Endodermal cell (in vitro differentiated cells): ENCODE measurements around the gene PNPO. TPM values are rescaled to one million over a fixed set of nuclear protein-coding genes. Genes with fewer than 3 reads are reported as not detected.
A peak's percentile ranks its signal among the peaks of the same experiment; 100 is the strongest.
"Not testable (repeated sequence)": the region's sequence is repeated elsewhere in the genome, so short reads cannot be mapped to it uniquely, and the experiment has no call there.

Experiments
- DNase-seq: peaks from one replicate; pipeline ENCODE4 v3.0.0-alpha.2; 2017
- H3K27ac ChIP-seq: 2 replicates; pipeline ENCODE4 v1.5.1; 2013; ENCODE audit warnings: mild to moderate bottlenecking, low read depth, low read length, moderate library complexity
- H3K27me3 ChIP-seq: 2 replicates; pipeline ENCODE4 v1.6.1; 2013; ENCODE audit warnings: mild to moderate bottlenecking, low read length, moderate library complexity; ENCODE audit not compliant: insufficient read depth, control insufficient read depth, poor library complexity, severe bottlenecking
- H3K36me3 ChIP-seq: 2 replicates; pipeline ENCODE4 v1.7.0; 2013; ENCODE audit warnings: mild to moderate bottlenecking, low read length, moderate library complexity; ENCODE audit not compliant: control insufficient read depth, insufficient read depth
- H3K4me1 ChIP-seq: one replicate; pipeline ENCODE4 v1.7.0; 2013; ENCODE audit warnings: low read length; ENCODE audit not compliant: control insufficient read depth, insufficient read depth
- H3K4me3 ChIP-seq: 2 replicates; pipeline ENCODE4 v1.5.1; 2013; ENCODE audit warnings: mild to moderate bottlenecking, low read length, moderate library complexity
- H3K9ac ChIP-seq: 2 replicates; pipeline ENCODE4 v1.6.1; 2013; ENCODE audit warnings: mild to moderate bottlenecking, low read length, moderate library complexity; ENCODE audit not compliant: poor library complexity, severe bottlenecking; ENCODE audit errors: extremely low read depth
- H3K9me3 ChIP-seq: 2 replicates; pipeline ENCODE4 v1.6.1; 2013; ENCODE audit warnings: mild to moderate bottlenecking, low read length, moderate library complexity; ENCODE audit not compliant: control insufficient read depth
- H3K27ac Mint-ChIP-seq: 2 replicates; pipeline ENCODE4 v1.8.0; 2020; ENCODE audit warnings: mixed read lengths
- H3K27me3 Mint-ChIP-seq: 2 replicates; pipeline ENCODE4 v1.8.0; 2021; ENCODE audit warnings: mild to moderate bottlenecking, mixed read lengths; ENCODE audit not compliant: insufficient read depth
- H3K36me3 Mint-ChIP-seq: 2 replicates; pipeline ENCODE4 v1.8.0; 2020; ENCODE audit warnings: low read depth, mixed read lengths
- H3K4me1 Mint-ChIP-seq: 2 replicates; pipeline ENCODE4 v1.8.0; 2020; ENCODE audit warnings: mixed read lengths
- H3K4me3 Mint-ChIP-seq: 2 replicates; pipeline ENCODE4 v1.8.0; 2020; ENCODE audit warnings: mild to moderate bottlenecking, moderate library complexity, mixed read lengths
- H3K9me3 Mint-ChIP-seq: 2 replicates; pipeline ENCODE4 v1.8.0; 2020; ENCODE audit warnings: mild to moderate bottlenecking, mixed read lengths
- WGBS, 2 experiments: methylation state at CpG; one replicate each; pipeline versions ENCODE4 v1.1.5 to v1.1.7; 2013; ENCODE audit warnings: missing lambda C conversion rate in 2 of 2, mixed read lengths in 1 of 2; ENCODE audit not compliant: insufficient coverage in 1 of 2, insufficient read length in 1 of 2; 5-methylcytosine and 5-hydroxymethylcytosine counted together
- total RNA-seq, 2 donors: library from RNA; stranded (reverse); fragmentation: NEBNext Ultra II Directional in 1 of 2; extraction: Animal tissue kit (Norgen Biotek cat#: 25700) in 1 of 2; gene quantifications; 2 replicates in 1 of 2; 3 replicates in 1 of 2; pipeline ENCODE4 v1.2.1, GENCODE V29; 2021
- TF ChIP-seq, protein P1 (sequence below): fragments of 200-600 bp; sonication (generic); conservative IDR thresholded peaks from 2 replicates; pipeline ENCODE4 v1.5.0; 2021; ENCODE audit warnings: antibody characterized with exemption, mild to moderate bottlenecking

The PNPO gene
- total RNA-seq, 2 donors from 2014 or later, result 8.5 to 10.4 TPM

DNA sequence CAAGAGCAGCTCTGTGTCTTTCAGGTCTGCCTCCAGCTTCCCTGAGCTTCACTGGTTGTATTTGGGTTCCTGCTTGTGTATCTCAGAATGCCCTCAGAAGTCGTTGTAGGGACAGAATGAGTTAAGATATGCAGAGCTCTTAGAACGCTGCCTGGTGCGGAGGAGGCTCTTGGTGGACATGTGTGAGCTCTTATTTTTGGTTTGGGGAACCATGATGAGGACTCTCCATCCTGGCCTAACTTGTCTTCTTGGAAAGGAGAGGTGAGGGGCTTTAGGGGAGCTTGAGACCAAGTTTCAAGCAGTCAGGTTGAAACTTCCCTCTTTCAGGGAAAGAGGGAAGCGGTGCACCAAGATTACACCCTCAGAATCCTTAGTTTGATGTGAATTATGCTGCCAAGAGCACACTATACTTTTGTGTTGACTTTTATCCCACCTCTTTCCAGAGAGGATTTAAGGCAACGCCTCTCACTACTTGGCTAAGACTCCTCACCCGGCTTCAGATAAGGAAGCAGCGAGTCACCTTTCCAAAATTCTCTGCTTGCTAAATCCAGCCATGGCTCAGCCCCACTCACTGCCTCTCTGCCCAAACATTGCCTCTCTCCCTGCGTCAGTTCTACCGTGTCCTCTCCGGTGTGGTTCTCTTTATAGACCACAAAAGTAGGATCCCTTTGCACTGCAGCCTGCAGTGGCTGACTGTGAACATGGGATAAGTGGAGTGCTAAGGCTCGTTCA lies 42.3 kb downstream of the PNPO start:
- no peak overlapping the region for H3K4me3 ChIP-seq
- peaks cover 17% of the 10 kb centered on the region for H3K36me3 ChIP-seq
- H3K4me1 ChIP-seq, result peaks cover 12% of the 10 kb centered on the region
- H3K9me3 Mint-ChIP-seq, result no peaks in the 10 kb centered on the region
- H3K4me3 Mint-ChIP-seq, result no peak overlapping the region
- H3K27ac Mint-ChIP-seq, result peak overlapping the region; percentile 61
- H3K9me3 ChIP-seq, result no peaks in the 10 kb centered on the region
- H3K27me3 Mint-ChIP-seq, result no peaks in the 10 kb centered on the region
- no peak overlapping the region for H3K9ac ChIP-seq
- H3K4me1 Mint-ChIP-seq, result peaks cover 14% of the 10 kb centered on the region
- TF ChIP-seq, protein P1, sequence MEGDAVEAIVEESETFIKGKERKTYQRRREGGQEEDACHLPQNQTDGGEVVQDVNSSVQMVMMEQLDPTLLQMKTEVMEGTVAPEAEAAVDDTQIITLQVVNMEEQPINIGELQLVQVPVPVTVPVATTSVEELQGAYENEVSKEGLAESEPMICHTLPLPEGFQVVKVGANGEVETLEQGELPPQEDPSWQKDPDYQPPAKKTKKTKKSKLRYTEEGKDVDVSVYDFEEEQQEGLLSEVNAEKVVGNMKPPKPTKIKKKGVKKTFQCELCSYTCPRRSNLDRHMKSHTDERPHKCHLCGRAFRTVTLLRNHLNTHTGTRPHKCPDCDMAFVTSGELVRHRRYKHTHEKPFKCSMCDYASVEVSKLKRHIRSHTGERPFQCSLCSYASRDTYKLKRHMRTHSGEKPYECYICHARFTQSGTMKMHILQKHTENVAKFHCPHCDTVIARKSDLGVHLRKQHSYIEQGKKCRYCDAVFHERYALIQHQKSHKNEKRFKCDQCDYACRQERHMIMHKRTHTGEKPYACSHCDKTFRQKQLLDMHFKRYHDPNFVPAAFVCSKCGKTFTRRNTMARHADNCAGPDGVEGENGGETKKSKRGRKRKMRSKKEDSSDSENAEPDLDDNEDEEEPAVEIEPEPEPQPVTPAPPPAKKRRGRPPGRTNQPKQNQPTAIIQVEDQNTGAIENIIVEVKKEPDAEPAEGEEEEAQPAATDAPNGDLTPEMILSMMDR, result no peak
- H3K36me3 Mint-ChIP-seq, result peaks cover 32% of the 10 kb centered on the region
- no peak overlapping the region for H3K27ac ChIP-seq
- DNase-seq, result no peak
- H3K27me3 ChIP-seq, result no peaks in the 10 kb centered on the region
- 88 to 93% methylated on average over 6 to 11 of the region's 11 CpGs for WGBS, 2 experiments

DNA sequence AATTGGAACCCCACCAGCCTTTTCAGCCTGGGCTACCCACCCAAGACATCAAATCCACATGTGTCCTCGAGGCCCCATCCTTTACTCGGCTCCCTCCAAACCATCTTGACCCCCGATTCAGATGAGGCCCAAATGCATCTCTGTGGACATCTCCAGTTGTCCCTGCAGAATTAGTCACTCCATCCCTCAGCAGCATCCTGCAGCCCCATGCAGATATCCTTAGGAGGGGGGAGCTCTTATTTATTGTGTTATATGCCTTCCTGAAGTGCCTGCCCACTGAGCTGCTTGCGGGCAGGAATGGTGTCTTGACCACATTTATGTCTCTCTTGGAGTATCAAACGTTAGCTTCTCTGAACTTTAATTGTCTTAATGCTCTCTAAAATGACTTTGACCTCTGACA lies 45.1 kb downstream of the PNPO start:
- peaks cover 33% of the 10 kb centered on the region for H3K4me1 Mint-ChIP-seq
- H3K27me3 Mint-ChIP-seq, result no peaks in the 10 kb centered on the region
- no peak overlapping the region for H3K27ac Mint-ChIP-seq
- Histone ChIP-seq H3K4me1 (peaks cover 18% of the 10 kb centered on the region), H3K9ac (no peak overlapping the region), H3K27ac (peak overlapping the region; percentile 91), H3K36me3 (no peaks in the 10 kb centered on the region), H3K9me3 (no peaks in the 10 kb centered on the region), H3K4me3 (no peak overlapping the region), H3K27me3 (no peaks in the 10 kb centered on the region)
- no peak for DNase-seq
- no peak overlapping the region for H3K4me3 Mint-ChIP-seq
- H3K36me3 Mint-ChIP-seq, result peaks cover 8% of the 10 kb centered on the region
- H3K9me3 Mint-ChIP-seq, result no peaks in the 10 kb centered on the region
- whole genome bisulfite sequencing, 2 experiments, result 82 to 92% methylated on average over 5 of the region's 5 CpGs
- TF ChIP-seq, protein P1, result no peak

DNA sequence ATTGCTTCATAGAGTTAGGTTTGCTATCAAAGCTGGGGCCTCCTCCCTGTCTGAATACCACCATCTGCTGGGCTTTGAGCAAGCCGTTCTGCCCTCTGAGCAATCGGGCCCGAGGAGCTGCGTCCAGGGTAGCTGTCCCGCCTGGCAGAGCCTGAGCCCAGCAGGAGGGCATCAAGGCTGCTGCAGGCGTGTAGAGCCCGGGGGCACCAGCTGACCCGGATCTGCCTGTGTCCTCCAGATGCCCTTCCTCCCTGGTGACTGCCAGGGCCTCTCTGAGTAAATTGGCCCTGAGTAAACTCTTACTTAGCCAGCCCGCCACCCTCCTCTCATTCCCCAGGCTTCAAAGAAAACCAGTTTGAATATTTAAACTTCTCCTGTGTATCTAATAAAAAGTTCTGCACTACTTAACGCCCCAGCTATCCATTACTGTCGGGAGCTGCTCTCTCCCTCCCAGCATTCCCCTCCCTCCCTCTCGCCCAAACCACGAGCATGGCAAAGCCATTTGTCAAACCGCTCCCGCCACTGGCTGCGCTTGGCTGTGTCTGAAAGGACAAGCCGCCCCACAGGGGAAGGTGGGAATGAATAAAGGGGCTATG lies 46.0 kb downstream of the PNPO start:
- Histone ChIP-seq H3K27ac (peak overlapping the region; percentile 91), H3K9ac (no peak overlapping the region), H3K36me3 (no peaks in the 10 kb centered on the region), H3K4me3 (no peak overlapping the region), H3K4me1 (peaks cover 20% of the 10 kb centered on the region), H3K27me3 (no peaks in the 10 kb centered on the region), H3K9me3 (no peaks in the 10 kb centered on the region)
- H3K27me3 Mint-ChIP-seq, result no peaks in the 10 kb centered on the region
- H3K27ac Mint-ChIP-seq, result no peak overlapping the region
- H3K36me3 Mint-ChIP-seq, result peaks cover 5% of the 10 kb centered on the region
- TF ChIP-seq, protein P1, result no peak
- H3K4me1 Mint-ChIP-seq, result peaks cover 36% of the 10 kb centered on the region
- H3K4me3 Mint-ChIP-seq, result no peak overlapping the region
- WGBS, 2 experiments, result 28 to 63% methylated on average over 3 to 17 of the region's 17 CpGs
- DNase-seq, result peak; percentile 81
- H3K9me3 Mint-ChIP-seq, result no peaks in the 10 kb centered on the region

DNA sequence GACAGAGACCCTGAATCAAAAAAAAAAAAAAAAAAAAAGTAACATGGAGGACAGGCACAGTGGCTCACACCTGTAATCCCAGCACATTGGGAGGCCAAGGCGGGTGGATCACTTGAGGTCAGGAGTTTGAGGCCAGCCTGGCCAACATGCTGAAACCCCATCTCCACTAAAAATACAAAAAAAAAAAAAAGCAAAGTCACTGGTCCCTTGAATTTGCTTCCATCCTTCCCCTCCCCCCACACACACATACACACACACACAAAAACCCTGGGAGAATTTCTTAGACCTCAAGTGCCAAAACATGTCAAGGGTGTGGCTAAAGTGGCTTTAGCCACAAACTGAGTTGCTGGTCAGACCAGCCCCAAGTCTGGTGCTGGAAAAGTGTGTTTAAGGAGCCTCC lies 47.1 kb downstream of the PNPO start:
- DNase-seq, result peak; percentile 32
- H3K4me3 ChIP-seq, H3K27ac Mint-ChIP-seq, H3K9ac ChIP-seq, H3K36me3 ChIP-seq, H3K36me3 Mint-ChIP-seq, H3K9me3 ChIP-seq, H3K27me3 Mint-ChIP-seq, H3K4me3 Mint-ChIP-seq, H3K27ac ChIP-seq, H3K27me3 ChIP-seq, H3K9me3 Mint-ChIP-seq: not testable (repeated sequence)
- WGBS, 2 experiments, result 100% methylated on average over 1 of the region's 1 CpG; no CpG with 5 or more reads in 1 of the 2 experiments
- peaks cover 15% of the 10 kb centered on the region for H3K4me1 ChIP-seq
- peaks cover 36% of the 10 kb centered on the region for H3K4me1 Mint-ChIP-seq
